WTC11 (cell line): ENCODE data around the gene DDX39B. TPM values are rescaled to one million over a fixed set of nuclear protein-coding genes. Genes with fewer than 3 reads are reported as not detected.

ENCODE experiments used
- ATAC-seq: fragments of 200-7000 bp; cut with Tn5 transposase; 2 replicates; pipeline ENCODE4 v1.10.0; 2021; ENCODE audit warnings: mild to moderate bottlenecking, moderate library complexity
- CTCF ChIA-PET: fragments of 300-600 bp; sonication (Branson Sonifier 250); formaldehyde crosslinking; loops from one replicate; lab custom pipeline; 2021; ENCODE audit warnings: antibody characterized with exemption; lab: Charles Lee
- POLR2A ChIA-PET: fragments of 350-600 bp; sonication (Branson Sonifier 250); formaldehyde crosslinking; loops from one replicate; lab custom pipeline; 2021; ENCODE audit warnings: antibody characterized with exemption; lab: Charles Lee
- DNase-seq: peaks from one replicate; pipeline ENCODE4 v3.0.0; 2021; ENCODE audit warnings: low spot score
- H3K27ac Mint-ChIP-seq: 2 replicates; pipeline ENCODE4 v1.8.0; 2021; ENCODE audit warnings: mixed read lengths
- H3K27me3 Mint-ChIP-seq: 2 replicates; pipeline ENCODE4 v1.8.0; 2021; ENCODE audit warnings: low read depth, mild to moderate bottlenecking, moderate library complexity, mixed read lengths
- H3K36me3 Mint-ChIP-seq: 2 replicates; pipeline ENCODE4 v1.8.0; 2021; ENCODE audit warnings: mixed read lengths
- H3K4me1 Mint-ChIP-seq: 2 replicates; pipeline ENCODE4 v1.8.0; 2022; ENCODE audit warnings: mixed read lengths
- H3K4me3 Mint-ChIP-seq: 2 replicates; pipeline ENCODE4 v1.8.0; 2021; ENCODE audit warnings: mild to moderate bottlenecking, moderate library complexity, mixed read lengths
- H3K9me3 Mint-ChIP-seq: 2 replicates; pipeline ENCODE4 v1.8.0; 2021; ENCODE audit warnings: mixed read lengths
- AR ChIP-seq: fragments of 250-450 bp; sonication (Bioruptor Pico); IDR thresholded peaks from 2 replicates; pipeline ENCODE4 v1.9.0; 2021; ENCODE audit warnings: mild to moderate bottlenecking
- ATF1 ChIP-seq: sonication (generic); formaldehyde crosslinking; IDR thresholded peaks from 2 replicates; pipeline ENCODE4 v1.8.1; 2023; ENCODE audit warnings: mild to moderate bottlenecking, moderate library complexity, missing genetic modification reagents
- ATF6 ChIP-seq: sonication (generic); formaldehyde crosslinking; IDR thresholded peaks from 2 replicates; pipeline ENCODE4 v1.8.1; 2023; ENCODE audit warnings: mild to moderate bottlenecking, missing genetic modification reagents
- CBFB ChIP-seq: sonication (generic); formaldehyde crosslinking; IDR thresholded peaks from 2 replicates; pipeline ENCODE4 v1.8.1; 2022; ENCODE audit warnings: mild to moderate bottlenecking, low read depth, missing genetic modification reagents
- ESRRA ChIP-seq: sonication (generic); formaldehyde crosslinking; IDR thresholded peaks from 2 replicates; pipeline ENCODE4 v1.8.1; 2022; ENCODE audit warnings: mild to moderate bottlenecking, missing genetic modification reagents, borderline replicate concordance
- ETV6 ChIP-seq: sonication (generic); formaldehyde crosslinking; IDR thresholded peaks from 2 replicates; pipeline ENCODE4 v1.8.1; 2022; ENCODE audit warnings: mild to moderate bottlenecking, missing genetic modification reagents
- FOXP4 ChIP-seq: sonication (generic); formaldehyde crosslinking; IDR thresholded peaks from 2 replicates; pipeline ENCODE4 v1.8.0; 2022; ENCODE audit warnings: mild to moderate bottlenecking, missing genetic modification reagents
- GABPB1 ChIP-seq: sonication (generic); formaldehyde crosslinking; IDR thresholded peaks from 2 replicates; pipeline ENCODE4 v1.8.1; 2023; ENCODE audit warnings: mild to moderate bottlenecking, missing genetic modification reagents
- GTF2I ChIP-seq: fragments of 250-450 bp; sonication (Bioruptor Pico); conservative IDR thresholded peaks from 2 replicates; pipeline ENCODE4 v1.4.0; 2021; ENCODE audit warnings: mild to moderate bottlenecking
- IRF2 ChIP-seq: sonication (generic); formaldehyde crosslinking; IDR thresholded peaks from 2 replicates; pipeline ENCODE4 v1.8.0; 2022; ENCODE audit warnings: low read depth, missing genetic modification reagents, borderline replicate concordance
- NFATC4 ChIP-seq: fragments of 250-450 bp; sonication (Bioruptor Pico); IDR thresholded peaks from 2 replicates; pipeline ENCODE4 v1.9.0; 2021; ENCODE audit warnings: mild to moderate bottlenecking
- TEAD1 ChIP-seq: sonication (generic); formaldehyde crosslinking; IDR thresholded peaks from 2 replicates; pipeline ENCODE4 v1.8.0; 2022; ENCODE audit warnings: mild to moderate bottlenecking, missing genetic modification reagents
- ZNF138 ChIP-seq: sonication (generic); formaldehyde crosslinking; conservative IDR thresholded peaks from 2 replicates; pipeline ENCODE4 v1.8.1; 2022; ENCODE audit warnings: mild to moderate bottlenecking, moderate library complexity, missing genetic modification reagents
- ZNF416 ChIP-seq: fragments of 250-450 bp; sonication (Bioruptor Pico); IDR thresholded peaks from 2 replicates; pipeline ENCODE4 v1.9.0; 2021; ENCODE audit warnings: mild to moderate bottlenecking, inconsistent platforms
- total RNA-seq: library from RNA; stranded (reverse); gene quantifications from 3 replicates; pipeline ENCODE4 v1.2.3, GENCODE V29; 2021
- TF ChIP-seq, protein P1 (sequence below): fragments of 200-600 bp; IDR thresholded peaks from 2 replicates; pipeline ENCODE4 v1.8.0; 2022; ENCODE audit warnings: antibody characterized with exemption
- TF ChIP-seq, protein P2 (sequence below): sonication (generic); formaldehyde crosslinking; IDR thresholded peaks from 2 replicates; pipeline ENCODE4 v1.8.1; 2023; ENCODE audit warnings: mild to moderate bottlenecking, missing genetic modification reagents
- TF ChIP-seq, protein P3 (sequence below): sonication (generic); formaldehyde crosslinking; IDR thresholded peaks from 2 replicates; pipeline ENCODE4 v1.8.1; 2022; ENCODE audit warnings: mild to moderate bottlenecking, moderate library complexity, missing genetic modification reagents

DDX39B gene
- total RNA-seq, 1 experiment from 2014 or later = 712 TPM

DNA sequence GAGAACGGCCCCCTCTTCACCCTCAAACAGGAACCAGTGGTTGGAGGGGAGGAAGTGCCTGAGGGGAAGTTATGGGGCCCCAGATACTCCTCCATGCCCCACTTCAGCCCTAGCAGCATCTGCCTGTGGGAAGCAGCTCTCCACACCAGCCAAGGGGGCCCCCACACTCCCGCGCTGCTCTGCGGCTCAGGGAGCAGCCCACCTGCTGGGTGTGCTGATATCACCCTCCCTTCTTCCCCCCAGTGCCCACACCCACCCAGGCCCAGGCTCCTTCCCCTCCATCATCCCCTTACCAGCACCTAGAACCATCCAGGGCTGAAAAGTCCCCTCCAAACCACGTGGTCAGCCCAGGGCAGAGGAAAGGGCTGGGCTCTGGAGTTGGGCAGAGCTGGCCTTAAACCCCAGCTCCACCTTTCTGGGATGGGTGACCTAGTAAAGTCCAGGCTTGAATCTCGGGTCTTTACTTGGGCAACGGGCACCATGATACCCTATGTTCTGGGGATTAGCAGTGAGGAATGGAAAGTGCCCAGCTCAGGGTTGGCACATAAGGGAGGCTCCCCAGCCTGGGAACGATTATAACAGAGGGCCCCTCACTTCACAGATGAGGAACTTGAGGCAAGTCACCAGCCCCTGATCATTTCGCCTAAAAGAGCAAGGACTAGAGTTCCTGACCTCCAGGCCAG is 44.9 kb upstream of the DDX39B start (continued):
- TF ChIP-seq, protein P1, sequence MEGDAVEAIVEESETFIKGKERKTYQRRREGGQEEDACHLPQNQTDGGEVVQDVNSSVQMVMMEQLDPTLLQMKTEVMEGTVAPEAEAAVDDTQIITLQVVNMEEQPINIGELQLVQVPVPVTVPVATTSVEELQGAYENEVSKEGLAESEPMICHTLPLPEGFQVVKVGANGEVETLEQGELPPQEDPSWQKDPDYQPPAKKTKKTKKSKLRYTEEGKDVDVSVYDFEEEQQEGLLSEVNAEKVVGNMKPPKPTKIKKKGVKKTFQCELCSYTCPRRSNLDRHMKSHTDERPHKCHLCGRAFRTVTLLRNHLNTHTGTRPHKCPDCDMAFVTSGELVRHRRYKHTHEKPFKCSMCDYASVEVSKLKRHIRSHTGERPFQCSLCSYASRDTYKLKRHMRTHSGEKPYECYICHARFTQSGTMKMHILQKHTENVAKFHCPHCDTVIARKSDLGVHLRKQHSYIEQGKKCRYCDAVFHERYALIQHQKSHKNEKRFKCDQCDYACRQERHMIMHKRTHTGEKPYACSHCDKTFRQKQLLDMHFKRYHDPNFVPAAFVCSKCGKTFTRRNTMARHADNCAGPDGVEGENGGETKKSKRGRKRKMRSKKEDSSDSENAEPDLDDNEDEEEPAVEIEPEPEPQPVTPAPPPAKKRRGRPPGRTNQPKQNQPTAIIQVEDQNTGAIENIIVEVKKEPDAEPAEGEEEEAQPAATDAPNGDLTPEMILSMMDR = no peak
- TF ChIP-seq NFATC4 (CRISPR knock-in tag) = no peak
- no peak for TF ChIP-seq ESRRA (CRISPR knock-in tag)
- no peak for TF ChIP-seq ATF1 (CRISPR knock-in tag)
- no peak for TF ChIP-seq FOXP4
- TF ChIP-seq, protein P2, sequence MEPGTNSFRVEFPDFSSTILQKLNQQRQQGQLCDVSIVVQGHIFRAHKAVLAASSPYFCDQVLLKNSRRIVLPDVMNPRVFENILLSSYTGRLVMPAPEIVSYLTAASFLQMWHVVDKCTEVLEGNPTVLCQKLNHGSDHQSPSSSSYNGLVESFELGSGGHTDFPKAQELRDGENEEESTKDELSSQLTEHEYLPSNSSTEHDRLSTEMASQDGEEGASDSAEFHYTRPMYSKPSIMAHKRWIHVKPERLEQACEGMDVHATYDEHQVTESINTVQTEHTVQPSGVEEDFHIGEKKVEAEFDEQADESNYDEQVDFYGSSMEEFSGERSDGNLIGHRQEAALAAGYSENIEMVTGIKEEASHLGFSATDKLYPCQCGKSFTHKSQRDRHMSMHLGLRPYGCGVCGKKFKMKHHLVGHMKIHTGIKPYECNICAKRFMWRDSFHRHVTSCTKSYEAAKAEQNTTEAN = no peak
- TF ChIP-seq ETV6 (CRISPR knock-in tag) = no peak

- TF ChIP-seq GTF2I (no peak), CBFB (CRISPR knock-in tag) (no peak), ZNF138 (no peak), ATF6 (no peak), IRF2 (CRISPR knock-in tag) (no peak), AR (CRISPR knock-in tag) (no peak), TEAD1 (no peak), ZNF416 (no peak), FOXP4 (no peak), GABPB1 (CRISPR knock-in tag) (no peak)
- TF ChIP-seq, protein P3, sequence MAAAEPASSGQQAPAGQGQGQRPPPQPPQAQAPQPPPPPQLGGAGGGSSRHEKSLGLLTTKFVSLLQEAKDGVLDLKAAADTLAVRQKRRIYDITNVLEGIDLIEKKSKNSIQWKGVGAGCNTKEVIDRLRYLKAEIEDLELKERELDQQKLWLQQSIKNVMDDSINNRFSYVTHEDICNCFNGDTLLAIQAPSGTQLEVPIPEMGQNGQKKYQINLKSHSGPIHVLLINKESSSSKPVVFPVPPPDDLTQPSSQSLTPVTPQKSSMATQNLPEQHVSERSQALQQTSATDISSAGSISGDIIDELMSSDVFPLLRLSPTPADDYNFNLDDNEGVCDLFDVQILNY (CRISPR knock-in tag) = no peak
- CTCF ChIA-PET = interaction anchor here (0.5 to 15.1 kb wide), 9 partner anchors 10 to 44 kb away, joined by 3 to 293 read pairs (median 5); partner anchors contain the start of genes AIF1, ATP6V1G2, DDX39B and NCR3
- DNase-seq (no peak), ATAC-seq (no peak)
- Mint-ChIP-seq H3K9me3 (no peaks in the 10 kb centered on the region), H3K36me3 (no peaks in the 10 kb centered on the region), H3K4me3 (no peak within 1 kb of the TSS), H3K27ac (no peak within 1 kb of the TSS), H3K4me1 (peaks cover 18% of the 10 kb centered on the region), H3K27me3 (peaks cover 16% of the 10 kb centered on the region)
- POLR2A ChIA-PET = interaction anchor here (1.0 kb wide), 1 partner anchor 54 kb away, joined by 3 read pairs; no protein-coding TSS in a partner anchor
Observed at GRCh38 chr6:31586008-31586407, 44.2 kb upstream of the DDX39B start, which contains the start of gene LST1. TSS of gene LST1 (plus strand) at chr6:31586277. CDS start at chr6:31587300, 1,023 bp downstream.
